ENCODE measurements around the gene KIF12. TPM values are rescaled to one million over a fixed set of nuclear protein-coding genes. Genes with fewer than 3 reads are reported as not detected.
"Not testable (repeated sequence)": the region's sequence is repeated elsewhere in the genome, so short reads cannot be mapped to it uniquely, and the experiment has no call there.

Gene KIF12
- total and polyA plus RNA-seq, 9 donors = 0.05 to 7.2 (median 0.30) TPM

DNA sequence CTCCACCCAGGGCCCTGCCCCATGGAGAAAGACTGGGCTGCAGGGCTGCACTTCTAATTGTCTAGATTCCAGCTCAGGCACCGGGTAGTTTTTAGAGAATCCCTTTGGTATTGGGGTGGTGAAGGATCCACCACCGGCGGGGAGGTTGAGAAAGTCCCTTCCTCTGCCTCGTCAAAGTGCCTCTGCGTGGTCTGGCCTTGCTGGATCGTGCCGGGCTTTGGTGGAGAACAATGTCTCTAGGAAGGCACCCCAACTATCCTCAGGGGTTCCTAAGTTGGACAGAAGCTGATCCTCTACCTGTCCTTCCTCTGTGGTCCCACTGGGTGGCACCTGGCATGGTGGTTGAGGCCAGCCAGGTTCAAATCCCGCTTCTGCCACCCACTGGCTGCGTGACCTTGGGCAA is 13.7 kb downstream of the KIF12 start:
- DNase-seq = no peak
- Histone ChIP-seq H3K4me1 (ENCODE audit: control insufficient read depth, insufficient read depth, low read length) (peaks cover 6% of the 10 kb centered on the region), H3K9me3 (replicated peaks; ENCODE audit: control insufficient read depth, low read depth, low read length) (no peaks in the 10 kb centered on the region), H3K27me3 (ENCODE audit: control insufficient read depth, insufficient read depth, low read length) (no peaks in the 10 kb centered on the region), H3K27ac (ENCODE audit: low read length) (no peak overlapping the region), H3K4me3 (ENCODE audit: low read length) (no peak overlapping the region), H3K36me3 (ENCODE audit: control insufficient read depth, insufficient read depth, low read length) (no peaks in the 10 kb centered on the region)
- 86% methylated on average over 8 of the region's 9 CpGs for WGBS (ENCODE audit: insufficient coverage)

DNA sequence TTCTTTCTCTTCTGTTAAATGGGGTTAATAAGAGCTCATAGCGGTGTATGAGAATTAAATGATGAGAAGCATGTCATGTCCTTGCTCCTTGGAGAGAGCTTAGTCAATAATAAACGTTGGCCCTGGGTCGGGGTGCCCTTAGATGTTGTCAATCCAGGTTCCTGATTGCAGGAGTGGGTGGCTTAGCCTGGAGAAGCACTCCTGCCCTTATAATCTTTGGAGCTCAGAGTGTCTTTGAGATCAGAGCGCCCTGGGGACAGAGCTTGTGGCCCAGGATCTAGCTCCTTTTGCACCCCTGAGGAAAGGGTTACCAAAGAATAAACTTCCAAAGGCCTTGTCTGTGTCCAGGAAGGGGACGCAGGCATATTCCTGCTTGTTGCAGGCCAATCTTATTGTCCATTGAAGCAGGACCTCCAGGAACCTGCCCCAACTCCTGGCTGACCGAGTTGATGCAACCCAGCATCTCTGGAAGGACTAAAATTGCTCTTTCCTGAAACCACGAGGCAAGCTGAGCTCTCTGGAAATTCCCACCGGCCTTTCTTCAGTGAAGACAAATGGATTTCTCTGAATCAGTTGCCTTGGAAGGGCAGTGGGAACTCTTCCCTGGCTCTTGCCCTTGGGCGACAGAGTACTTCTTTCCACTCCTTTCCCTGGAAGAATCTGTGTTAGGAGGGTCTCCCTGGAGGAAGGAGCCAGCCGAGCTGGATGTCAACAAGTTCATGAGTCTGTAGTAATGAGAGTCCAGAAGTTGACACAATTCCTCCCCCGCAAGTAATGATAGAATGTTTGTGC is 14.6 kb downstream of the KIF12 start:
- no peaks in the 10 kb centered on the region for H3K9me3 ChIP-seq (replicated peaks; ENCODE audit: control insufficient read depth, low read depth, low read length)
- peak; percentile 52 for DNase-seq
- 67% methylated on average over 7 of the region's 11 CpGs for WGBS (ENCODE audit: insufficient coverage)
- H3K27ac ChIP-seq (ENCODE audit: low read length) = no peak overlapping the region
- no peak overlapping the region for H3K4me3 ChIP-seq (ENCODE audit: low read length)
- H3K36me3 ChIP-seq (ENCODE audit: control insufficient read depth, insufficient read depth, low read length) = no peaks in the 10 kb centered on the region
- H3K27me3 ChIP-seq (ENCODE audit: control insufficient read depth, insufficient read depth, low read length) = no peaks in the 10 kb centered on the region
- peaks cover 6% of the 10 kb centered on the region for H3K4me1 ChIP-seq (ENCODE audit: control insufficient read depth, insufficient read depth, low read length)

DNA sequence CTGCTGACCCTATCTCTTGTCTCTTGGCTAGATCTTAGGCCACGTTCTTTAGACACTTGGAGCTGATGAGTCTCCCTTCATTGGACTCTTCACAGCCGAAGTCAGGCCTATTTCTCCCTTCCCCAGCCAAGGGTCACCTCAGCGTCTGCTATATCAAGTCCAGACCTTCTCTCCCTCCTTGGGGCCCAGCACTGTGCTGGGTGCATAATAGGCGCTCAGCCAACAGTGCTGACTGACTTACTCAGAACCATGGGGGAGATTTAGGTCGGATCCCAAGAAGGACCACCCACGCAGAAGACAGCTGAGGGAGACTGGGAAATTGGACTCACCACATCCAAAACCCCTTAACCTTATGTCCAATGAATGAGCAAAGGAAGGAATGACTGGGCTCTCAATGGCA is 15.4 kb downstream of the KIF12 start:
- H3K4me3 ChIP-seq (ENCODE audit: low read length) = no peak overlapping the region
- WGBS (ENCODE audit: insufficient coverage) = 80% methylated on average over 2 of the region's 6 CpGs
- no peak overlapping the region for H3K27ac ChIP-seq (ENCODE audit: low read length)
- H3K36me3 ChIP-seq (ENCODE audit: control insufficient read depth, insufficient read depth, low read length) = no peaks in the 10 kb centered on the region
- DNase-seq = no peak
- H3K9me3 ChIP-seq (replicated peaks; ENCODE audit: control insufficient read depth, low read depth, low read length) = no peaks in the 10 kb centered on the region
- H3K27me3 ChIP-seq (ENCODE audit: control insufficient read depth, insufficient read depth, low read length) = no peaks in the 10 kb centered on the region
- peaks cover 6% of the 10 kb centered on the region for H3K4me1 ChIP-seq (ENCODE audit: control insufficient read depth, insufficient read depth, low read length)

DNA sequence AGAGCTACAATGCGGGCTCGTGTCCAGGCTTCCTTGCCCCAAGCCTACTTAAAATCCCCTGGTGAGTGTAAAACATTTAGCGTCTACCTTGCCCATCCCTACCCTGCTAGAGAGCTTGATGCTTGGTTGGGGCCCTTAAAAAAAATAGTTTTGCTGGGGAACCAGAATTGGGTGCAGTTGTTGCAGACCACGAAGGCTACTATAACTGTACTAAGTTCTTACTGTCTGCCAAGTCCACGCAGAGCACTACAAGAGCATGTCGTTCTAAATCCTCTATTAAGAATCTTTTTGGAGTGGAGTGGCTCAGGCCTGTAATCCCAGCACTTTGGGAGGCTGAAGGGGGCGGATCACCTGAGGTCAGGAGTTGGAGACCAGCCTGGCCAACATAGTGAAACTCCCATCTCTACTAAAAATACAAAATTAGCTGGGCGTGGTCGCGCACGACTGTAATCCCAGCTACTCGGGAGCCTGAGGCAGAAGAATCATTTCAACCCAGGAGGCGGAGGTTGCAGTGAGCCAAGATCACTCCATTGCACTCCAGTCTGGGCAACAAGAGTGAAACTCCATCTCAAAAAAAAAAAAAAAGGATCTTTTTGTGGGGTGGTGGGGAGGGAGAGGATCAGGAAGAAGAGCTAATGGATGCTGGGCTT is 16.2 kb downstream of the KIF12 start:
- not testable (repeated sequence) for H3K4me3 ChIP-seq (ENCODE audit: low read length); H3K27me3 ChIP-seq (ENCODE audit: control insufficient read depth, insufficient read depth, low read length); H3K4me1 ChIP-seq (ENCODE audit: control insufficient read depth, insufficient read depth, low read length); H3K9me3 ChIP-seq (replicated peaks; ENCODE audit: control insufficient read depth, low read depth, low read length); H3K36me3 ChIP-seq (ENCODE audit: control insufficient read depth, insufficient read depth, low read length)
- DNase-seq = peak; percentile 82
- H3K27ac ChIP-seq (ENCODE audit: low read length) = peak overlapping the region; percentile 32
- WGBS (ENCODE audit: insufficient coverage) = 34% methylated on average over 7 of the region's 13 CpGs

DNA sequence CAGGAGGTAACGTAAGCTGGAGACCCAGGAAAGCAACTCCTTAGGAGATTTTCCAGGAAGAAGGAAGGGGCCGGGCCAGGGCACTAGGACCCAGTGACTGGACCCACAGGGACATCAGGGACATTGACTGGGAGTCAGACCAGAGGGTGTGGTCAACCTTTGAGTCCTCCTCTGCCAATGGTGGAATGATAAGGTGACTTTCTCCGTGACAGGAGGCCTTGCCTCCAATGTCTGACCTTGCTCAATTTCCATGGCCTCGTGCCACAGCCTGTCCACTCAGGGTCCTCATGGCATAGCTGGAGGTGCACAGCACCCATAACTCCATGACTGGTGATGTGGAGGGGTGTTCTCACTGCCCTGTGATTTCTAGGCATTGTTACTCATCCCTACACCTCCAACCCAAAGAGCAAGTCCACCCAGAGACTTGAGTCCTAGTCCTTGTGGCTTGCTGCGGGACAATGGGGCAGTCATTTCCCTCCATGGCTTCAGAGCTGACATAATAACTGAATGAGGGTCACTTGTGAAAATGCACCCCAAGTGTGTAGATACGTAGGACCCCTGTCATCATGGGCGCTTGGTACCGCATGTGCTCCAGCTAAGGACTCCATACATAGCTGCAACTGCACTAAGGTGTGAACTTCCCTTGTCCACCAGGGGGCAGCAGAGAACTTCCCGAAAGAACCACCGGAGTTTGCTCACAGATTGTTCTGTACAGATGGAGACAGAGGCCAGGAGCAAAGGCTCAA is 16.9 kb downstream of the KIF12 start:
- peak; percentile 96 for DNase-seq

DNA sequence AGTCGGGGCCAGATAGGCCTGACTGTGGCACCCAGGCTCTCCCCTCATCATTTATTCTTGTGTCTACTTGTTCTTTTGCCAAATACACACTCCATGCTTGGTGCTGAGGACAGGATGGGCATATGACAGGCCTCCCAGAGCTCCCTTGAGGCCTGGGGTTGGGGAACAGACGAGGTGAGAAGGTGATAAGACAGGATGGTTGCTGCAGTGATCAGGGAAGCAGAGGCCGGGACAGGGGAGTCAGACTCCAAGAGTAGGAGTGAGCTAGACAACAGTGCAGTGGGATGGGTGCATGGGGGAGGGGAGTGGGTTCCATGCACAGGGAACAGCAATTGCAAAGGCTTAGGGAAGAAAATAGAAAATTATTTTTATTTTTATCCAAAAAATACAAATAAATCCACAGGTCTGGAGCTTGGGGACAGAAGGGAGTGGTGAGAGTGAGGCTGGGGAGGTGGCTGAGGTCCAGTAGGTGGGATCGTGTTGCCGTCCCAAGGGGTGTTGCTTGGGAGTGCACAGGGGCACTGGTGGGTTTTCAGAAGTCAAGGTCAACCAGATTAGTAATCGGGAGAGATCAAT is 17.6 kb downstream of the KIF12 start:
- H3K4me1 ChIP-seq (ENCODE audit: control insufficient read depth, insufficient read depth, low read length) = peaks cover 6% of the 10 kb centered on the region
- H3K9me3 ChIP-seq (replicated peaks; ENCODE audit: control insufficient read depth, low read depth, low read length) = no peaks in the 10 kb centered on the region
- no peak for DNase-seq
- no peaks in the 10 kb centered on the region for H3K36me3 ChIP-seq (ENCODE audit: control insufficient read depth, insufficient read depth, low read length)
- H3K4me3 ChIP-seq (ENCODE audit: low read length) = no peak overlapping the region
- H3K27me3 ChIP-seq (ENCODE audit: control insufficient read depth, insufficient read depth, low read length) = peaks cover 6% of the 10 kb centered on the region
- H3K27ac ChIP-seq (ENCODE audit: low read length) = no peak overlapping the region
- WGBS (ENCODE audit: insufficient coverage) = 79% methylated on average over 6 of the region's 6 CpGs

More for the DNA sequence above, 16.9 kb downstream of the KIF12 start:
- H3K4me3 ChIP-seq (ENCODE audit: low read length) = no peak overlapping the region
- H3K27me3 ChIP-seq (ENCODE audit: control insufficient read depth, insufficient read depth, low read length) = no peaks in the 10 kb centered on the region
- no peak overlapping the region for H3K27ac ChIP-seq (ENCODE audit: low read length)
- WGBS (ENCODE audit: insufficient coverage) = 49% methylated on average over 6 of the region's 10 CpGs
- H3K9me3 ChIP-seq (replicated peaks; ENCODE audit: control insufficient read depth, low read depth, low read length) = no peaks in the 10 kb centered on the region
- H3K36me3 ChIP-seq (ENCODE audit: control insufficient read depth, insufficient read depth, low read length) = no peaks in the 10 kb centered on the region
- peaks cover 6% of the 10 kb centered on the region for H3K4me1 ChIP-seq (ENCODE audit: control insufficient read depth, insufficient read depth, low read length)

DNA sequence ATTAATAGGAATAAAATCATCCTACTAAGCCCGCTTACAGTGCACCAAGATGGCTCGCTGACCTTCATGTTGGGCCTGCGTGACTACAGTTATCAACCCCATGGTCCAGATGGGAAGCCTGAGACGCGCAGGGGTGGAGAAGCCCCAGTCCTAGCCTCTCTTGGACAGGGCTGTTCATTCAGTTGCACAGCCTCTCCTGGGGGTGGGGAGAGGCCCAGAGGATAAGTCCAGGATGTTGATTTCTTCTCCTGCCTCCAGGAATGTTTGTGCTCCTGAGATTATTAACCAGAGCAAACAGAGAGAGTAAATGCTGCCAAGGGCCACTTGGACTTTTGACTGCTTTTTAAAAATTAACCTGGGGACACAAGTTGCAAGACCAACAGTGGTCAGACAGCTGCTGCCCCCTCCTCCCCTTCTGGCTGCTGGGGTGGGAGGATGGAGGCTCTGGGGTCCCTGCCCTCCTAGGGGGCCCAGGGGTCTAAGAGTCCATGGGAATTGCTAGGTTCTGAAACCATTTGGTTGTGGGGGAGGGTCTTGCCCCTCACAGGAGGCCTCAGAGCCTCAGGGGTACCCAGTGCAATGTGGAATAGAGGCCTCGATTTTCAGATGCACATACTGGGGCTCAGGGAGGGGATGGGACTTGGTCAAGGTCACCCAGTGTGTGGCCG is 18.2 kb downstream of the KIF12 start:
- Histone ChIP-seq H3K9me3 (replicated peaks; ENCODE audit: control insufficient read depth, low read depth, low read length) (no peaks in the 10 kb centered on the region), H3K27ac (ENCODE audit: low read length) (no peak overlapping the region), H3K4me1 (ENCODE audit: control insufficient read depth, insufficient read depth, low read length) (peaks cover 6% of the 10 kb centered on the region), H3K27me3 (ENCODE audit: control insufficient read depth, insufficient read depth, low read length) (peaks cover 12% of the 10 kb centered on the region), H3K4me3 (ENCODE audit: low read length) (no peak overlapping the region), H3K36me3 (ENCODE audit: control insufficient read depth, insufficient read depth, low read length) (no peaks in the 10 kb centered on the region)
- no peak for DNase-seq
- WGBS (ENCODE audit: insufficient coverage) = 90% methylated on average over 5 of the region's 7 CpGs

DNA sequence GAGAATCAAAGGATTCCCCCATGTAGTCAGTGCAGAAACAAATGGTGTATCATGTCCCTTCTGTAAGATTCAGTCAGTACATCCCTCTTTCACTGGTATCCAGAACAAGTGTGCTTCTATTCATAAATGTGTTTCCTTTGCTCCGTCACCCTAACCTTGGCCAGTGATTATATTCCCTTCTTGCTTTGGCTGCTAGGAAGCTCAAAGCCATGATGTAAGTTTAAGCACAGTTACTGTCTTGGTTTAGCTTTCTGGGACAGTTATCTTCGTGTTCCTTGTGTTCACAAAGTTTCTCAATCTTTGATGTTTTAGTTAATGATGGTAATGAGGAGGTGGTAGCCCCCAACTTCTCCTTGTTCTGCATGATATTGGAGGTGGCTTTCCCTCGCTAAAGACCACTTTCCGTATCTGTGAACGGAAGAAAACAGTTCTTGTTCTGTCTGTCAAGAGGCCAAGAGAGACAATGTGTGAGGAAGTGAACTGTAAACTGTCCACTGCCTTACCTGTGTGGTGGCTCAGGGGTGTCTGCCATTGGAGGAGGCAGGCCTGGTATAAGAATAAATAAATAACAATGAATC is 18.8 kb downstream of the KIF12 start:
- H3K4me1 ChIP-seq (ENCODE audit: control insufficient read depth, insufficient read depth, low read length) = peaks cover 6% of the 10 kb centered on the region
- H3K9me3 ChIP-seq (replicated peaks; ENCODE audit: control insufficient read depth, low read depth, low read length) = no peaks in the 10 kb centered on the region
- H3K36me3 ChIP-seq (ENCODE audit: control insufficient read depth, insufficient read depth, low read length) = no peaks in the 10 kb centered on the region
- DNase-seq = no peak
- H3K4me3 ChIP-seq (ENCODE audit: low read length) = no peak overlapping the region
- peaks cover 17% of the 10 kb centered on the region for H3K27me3 ChIP-seq (ENCODE audit: control insufficient read depth, insufficient read depth, low read length)
- H3K27ac ChIP-seq (ENCODE audit: low read length) = no peak overlapping the region
- WGBS (ENCODE audit: insufficient coverage) = 80% methylated on average over 3 of the region's 5 CpGs

DNA sequence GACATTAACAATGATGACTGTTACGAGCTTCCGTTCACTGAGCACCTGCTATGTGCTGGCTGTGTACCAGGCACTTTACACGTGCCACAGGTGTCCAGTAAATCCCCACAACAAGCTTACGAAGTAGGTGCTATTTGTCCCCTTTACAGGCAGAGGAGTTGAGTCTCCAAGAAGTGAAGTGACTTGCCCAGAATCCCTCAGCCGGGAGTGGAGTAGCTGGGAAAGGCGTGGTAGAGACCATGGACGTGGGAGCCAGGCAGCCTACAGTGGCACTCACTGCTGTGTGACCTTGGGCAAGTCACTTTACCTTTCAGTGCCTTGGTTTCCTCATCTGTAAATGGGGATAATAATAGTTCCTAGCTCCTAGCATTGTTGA is 20.3 kb downstream of the KIF12 start:
- Histone ChIP-seq H3K27ac (ENCODE audit: low read length) (no peak overlapping the region), H3K4me1 (ENCODE audit: control insufficient read depth, insufficient read depth, low read length) (peaks cover 6% of the 10 kb centered on the region), H3K27me3 (ENCODE audit: control insufficient read depth, insufficient read depth, low read length) (peaks cover 17% of the 10 kb centered on the region), H3K4me3 (ENCODE audit: low read length) (no peak overlapping the region), H3K36me3 (ENCODE audit: control insufficient read depth, insufficient read depth, low read length) (no peaks in the 10 kb centered on the region), H3K9me3 (replicated peaks; ENCODE audit: control insufficient read depth, low read depth, low read length) (no peaks in the 10 kb centered on the region)
- DNase-seq = no peak
- WGBS (ENCODE audit: insufficient coverage) = 83% methylated on average over 5 of the region's 7 CpGs

Measured in muscle of leg (tissue), 11 donors.